ENCODE data around the gene C1QBP. TPM values are rescaled to one million over a fixed set of nuclear protein-coding genes. Genes with fewer than 3 reads are reported as not detected.

Gene C1QBP
- total and polyA plus RNA-seq, 2 of the 8 experiments (the other 6 are each of a cell fraction or from before 2014, with no cell fraction given): 355 to 454 TPM

DNA sequence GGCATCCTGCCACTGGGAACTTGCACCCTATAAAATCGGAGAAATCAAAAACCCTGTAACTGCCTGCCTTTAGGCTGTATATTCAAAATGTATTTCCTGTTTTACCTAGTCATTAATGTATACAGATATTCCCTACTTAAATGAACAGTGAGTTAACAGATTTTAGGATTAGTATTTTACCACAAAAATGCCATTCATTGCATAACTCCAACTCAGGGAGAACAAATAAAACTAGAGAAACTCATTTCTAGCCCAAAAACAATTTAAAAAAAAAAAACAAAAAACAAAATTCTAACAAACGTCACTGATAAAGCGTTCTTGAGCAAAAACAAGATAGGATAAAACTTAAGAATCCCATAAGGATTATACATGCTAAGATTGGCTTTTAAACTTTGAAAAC is 33.6 kb upstream of the C1QBP start:
- Histone ChIP-seq H3K4ac (replicated peaks; ENCODE audit: insufficient read length, low read depth, low read length) (no peak overlapping the region), H3K18ac (ENCODE audit: extremely low read depth, low read length) (no peak overlapping the region), H3K4me3 (ENCODE audit: extremely low read depth in 1 of 4, insufficient read depth in 2 of 4, low read depth in 3 of 4, low read length in 4 of 4) (no peak overlapping the region), H4K20me1 (replicated peaks in 1 of 2; ENCODE audit: control insufficient read depth in 1 of 2, insufficient read depth in 2 of 2, low read length in 2 of 2) (peaks cover 0 to 3% of the 10 kb centered on the region in 2 experiments), H3K27me3 (replicated peaks in 1 of 4; ENCODE audit: control insufficient read depth in 3 of 4, extremely low read depth in 1 of 4, insufficient read depth in 3 of 4, low read length in 3 of 4) (no peaks in the 10 kb centered on the region), H3K4me2 (ENCODE audit: insufficient read depth in 1 of 2, low read depth in 2 of 2, low read length in 2 of 2) (no peak overlapping the region), H3K79me1 (ENCODE audit: low read depth, low read length) (no peaks in the 10 kb centered on the region), H3K4me1 (replicated peaks in 1 of 4; ENCODE audit: control insufficient read depth in 3 of 4, insufficient read depth in 4 of 4, low read length in 3 of 4) (no peaks in the 10 kb centered on the region), H3K14ac (ENCODE audit: insufficient read length) (no peak overlapping the region), H3K23ac (ENCODE audit: insufficient read length) (no peak overlapping the region), H3K9ac (replicated peaks in 1 of 4; ENCODE audit: extremely low read depth in 1 of 4, low read depth in 3 of 4, low read length in 3 of 4) (no peak overlapping the region), H3K9me3 (ENCODE audit: insufficient read depth in 2 of 2, low read depth in 1 of 2, low read length in 1 of 2) (no peaks in the 10 kb centered on the region), H2BK12ac (ENCODE audit: low read depth, low read length) (no peak overlapping the region), H3K27ac (ENCODE audit: low read depth, low read length) (no peak overlapping the region), H2BK15ac (ENCODE audit: low read length) (no peak overlapping the region), H4K91ac (replicated peaks; ENCODE audit: insufficient read length, low read length) (no peak overlapping the region), H4K5ac (ENCODE audit: insufficient read length, low read depth, low read length) (no peak overlapping the region), H3K23me2 (ENCODE audit: low read depth, low read length) (peaks cover 2% of the 10 kb centered on the region; the same call in 1 of the 2 replicates), H2AK5ac (ENCODE audit: low read depth, low read length) (no peak overlapping the region), H2BK120ac (replicated peaks; ENCODE audit: low read depth, low read length) (no peak overlapping the region), H2AFZ (ENCODE audit: low read length) (no peak overlapping the region), H2BK5ac (ENCODE audit: low read depth, low read length) (no peak overlapping the region), H3K36me3 (ENCODE audit: control insufficient read depth in 2 of 4, insufficient read depth in 4 of 4, low read length in 3 of 4) (peaks cover 6 to 40% (median 21%) of the 10 kb centered on the region in 4 experiments), H2BK20ac (ENCODE audit: low read length) (no peak overlapping the region), H3K79me2 (ENCODE audit: control insufficient read depth in 1 of 2, insufficient read depth in 2 of 2, low read length in 2 of 2) (peaks cover 8 to 17% of the 10 kb centered on the region in 2 experiments), H3K56ac (replicated peaks; ENCODE audit: insufficient read length, low read depth, low read length) (no peak overlapping the region), H4K8ac (ENCODE audit: extremely low read depth, insufficient read depth, low read length) (no peak overlapping the region)
- no peak for TF ChIP-seq SP1 (IDR thresholded peaks at IDR 0.05; ENCODE audit: low read depth, low read length)
- CTCF ChIA-PET (ENCODE audit: partially characterized antibody): no interaction called here
- 90% methylated on average over 3 of the region's 3 CpGs; no CpG with 5 or more reads in 1 of the 2 experiments for WGBS, 2 experiments (ENCODE audit: extremely low coverage in 1 of 2, insufficient coverage in 1 of 2, insufficient read length in 1 of 2, insufficient replicate concordance in 2 of 2, low coverage in 1 of 2, low lambda C conversion rate in 2 of 2, missing lambda C conversion rate in 1 of 2)
- POLR2A ChIA-PET (ENCODE audit: partially characterized antibody): interaction anchor here (4.1 kb wide), 1 partner anchor 13 kb away, joined by 27 read pairs; the partner anchor contains the start of genes DERL2 and MIS12
- FAIRE-seq: no peak
- DNase-seq (ENCODE audit: low read depth in 1 of 2, low spot score in 2 of 2): no peak

All from H1 (cell line).